C4-2B (cell line): ENCODE measurements around the gene CAMKK1.

ENCODE experiments used
- CTCF ChIP-seq: fragments of 450-650 bp; conservative IDR thresholded peaks from 2 replicates; pipeline ENCODE4 v1.5.1; 2017; ENCODE audit warnings: mild to moderate bottlenecking
- ZFX ChIP-seq: fragments of 450-650 bp; IDR thresholded peaks from 2 replicates; pipeline ENCODE4 v1.6.1; 2017

GRCh38 chr17:3867606-3868005 lies 25.2 kb downstream of the CAMKK1 start:
- no peak for TF ChIP-seq CTCF
- TF ChIP-seq ZFX, result no peak
